Pancreas (tissue), 10 donors: ENCODE data around the gene RGS10. TPM values are rescaled to one million over a fixed set of nuclear protein-coding genes. Genes with fewer than 3 reads are reported as not detected.

Experiments
- ATAC-seq, 4 donors: fragments of 200-7000 bp; cut with Tn5 transposase; one replicate each; pipeline versions ENCODE4 v1.8.0 to v1.9.1; 2020; ENCODE audit warnings: mild to moderate bottlenecking in 4 of 4, moderate library complexity in 4 of 4
- DNase-seq, 6 donors: peaks; one replicate each; pipeline ENCODE4 v3.0.0-alpha.2; 2020
- FAIRE-seq: peaks from 2 replicates; lab custom pipeline; 2012; peaks lifted over from hg19 to GRCh38; lab: Jason Lieb, UNC
- H3K27ac ChIP-seq, 4 donors: fragments of 200-600 bp; sonication (generic); 1 replicate in 3 of 4; 2 replicates in 1 of 4; pipeline versions ENCODE4 v1.5.0 to v1.8.0; 2020
- H3K27me3 ChIP-seq, 4 donors: fragments of 200-600 bp; one replicate each; pipeline ENCODE4 v1.8.0; 2021
- H3K36me3 ChIP-seq, 3 donors: fragments of 200-600 bp; sonication (generic) in 1 of 3; one replicate each; pipeline versions ENCODE4 v1.5.0 to v1.8.0; 2020 to 2021
- H3K4me1 ChIP-seq, 3 donors: fragments of 200-600 bp; one replicate each; pipeline ENCODE4 v1.8.0; 2021
- H3K4me3 ChIP-seq, 4 donors: fragments of 200-600 bp; sonication (generic) in 2 of 4; one replicate each; pipeline versions ENCODE4 v1.5.0 to v1.8.0; 2020 to 2021
- H3K9me3 ChIP-seq, 4 donors: fragments of 200-600 bp; one replicate each; pipeline ENCODE4 v1.8.0; 2021
- CTCF ChIP-seq, 4 donors: fragments of 200-600 bp; sonication (generic) in 3 of 4; IDR thresholded peaks; one replicate each; pipeline versions ENCODE4 v1.5.0 to v1.8.0; 2021; ENCODE audit warnings: antibody characterized with exemption in 4 of 4
- WGBS, 2 donors: extraction: QIAGEN DNeasy Blood & Tissue Kit; methylation state at CpG; one replicate each; pipeline ENCODE4 v1.1.7; 2013; 5-methylcytosine and 5-hydroxymethylcytosine counted together
- intact Hi-C, 3 donors: fragments of 100-400 bp; cut with DNase I; formaldehyde crosslinking; loops; one replicate each; pipeline versions ENCODE4 v1.11.1 to v1.14.2; 2022
- polyA plus RNA-seq, 2 donors: library from polyadenylated mRNA; stranded (reverse); fragments of 200-250 nt; gene quantifications; one replicate each; pipeline ENCODE4 v1.2.3, GENCODE V29; 2013
- total RNA-seq, 6 donors: library from RNA; stranded (reverse); fragmentation: NEBNext Ultra II Directional in 4 of 6; extraction: Animal tissue kit (Norgen Biotek cat#: 25700) in 4 of 6; gene quantifications; one replicate each; pipeline versions ENCODE4 v1.2.1 to v1.2.4, GENCODE V29; 2021 to 2023
- donor health status: healthy with polysubstance abuse.
- donor health status: DM: no; HTN: no; CAD: no; lungs with moderate emphysema.
- donor health status: DM: no; HTN: no; CAD: no.
- donor health status: control.
- donor health status: control.
- donor health status: Bipolar disorder and iron deficiency.
- donor health status: DM: yes; HTN: yes; CAD: no.
- donor health status: DM: no; HTN: no; CAD: no.
- donor health status: DM: no; HTN: no; CAD: no.
- donor health status: DM: yes; HTN: yes; CAD: no.

The RGS10 gene
- total and polyA plus RNA-seq, 8 donors: 0.42 to 15.9 (median 4.4) TPM

DNA sequence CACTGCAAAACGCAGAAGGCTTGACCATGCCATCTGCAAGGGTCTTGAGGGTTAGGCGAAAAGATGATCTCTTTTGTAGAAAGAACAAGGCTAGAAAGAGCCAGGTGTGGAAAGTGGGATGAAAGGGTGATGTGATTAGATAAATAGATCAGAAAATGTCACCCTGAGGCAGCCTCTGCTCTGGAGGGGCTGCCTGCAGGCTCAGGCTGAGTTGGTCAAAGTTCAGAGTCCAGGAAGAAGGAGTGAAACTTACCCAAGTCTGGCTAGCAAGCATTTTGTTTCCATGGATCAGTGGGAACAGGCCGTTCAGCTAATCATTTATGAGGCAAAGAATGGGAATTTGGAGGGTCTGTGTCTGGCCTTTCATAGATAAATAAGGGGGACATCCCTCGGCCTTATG, 79.7 kb downstream of the RGS10 start:
- H3K4me1 ChIP-seq: no peaks in the 10 kb centered on the region
- FAIRE-seq (no peak), DNase-seq (no peak), ATAC-seq (no peak)
- no peak overlapping the region for H3K27ac ChIP-seq
- H3K9me3 ChIP-seq: no peaks in the 10 kb centered on the region
- 87 to 93% methylated on average over 4 of the region's 4 CpGs for WGBS, 2 donors
- no peak for TF ChIP-seq CTCF (IDR thresholded peaks at IDR 0.05)
- intact Hi-C loops: no loop called here
- no peak overlapping the region for H3K4me3 ChIP-seq
- no peaks in the 10 kb centered on the region for H3K36me3 ChIP-seq
- H3K27me3 ChIP-seq: no peaks in the 10 kb centered on the region

GRCh38 chr10:119461923-119462322, 80.6 kb downstream of the RGS10 start:
- Histone ChIP-seq H3K4me3 (no peak overlapping the region), H3K27me3 (no peaks in the 10 kb centered on the region), H3K9me3 (no peaks in the 10 kb centered on the region), H3K36me3 (no peaks in the 10 kb centered on the region), H3K4me1 (no peaks in the 10 kb centered on the region), H3K27ac (no peak overlapping the region)
- FAIRE-seq: no peak
- TF ChIP-seq CTCF (IDR thresholded peaks at IDR 0.05): no peak
- intact Hi-C loops: no loop called here
- no peak for DNase-seq
- no peak for ATAC-seq
- WGBS, 2 donors: 80 to 84% methylated on average over 2 of the region's 2 CpGs

DNA sequence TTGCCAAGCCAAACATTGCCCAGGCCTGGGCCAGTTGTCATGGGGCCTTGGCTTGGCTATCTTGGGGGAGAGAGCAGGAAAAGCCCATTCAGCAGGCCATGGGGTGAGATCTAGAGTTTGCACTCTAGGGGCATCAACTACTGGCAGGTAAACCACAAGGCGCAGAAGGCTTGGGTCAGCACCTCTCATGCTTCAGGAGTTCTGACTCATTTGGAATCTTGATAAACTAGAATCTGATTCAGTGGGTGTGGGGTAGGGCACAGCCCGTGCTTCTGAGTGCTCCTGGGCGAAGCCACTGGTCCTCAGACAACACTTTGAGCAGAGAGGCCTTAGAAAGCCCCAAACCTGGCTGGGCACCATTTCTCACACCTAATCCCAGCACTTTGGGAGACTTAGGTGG, 81.1 kb downstream of the RGS10 start:
- FAIRE-seq (no peak), ATAC-seq (peak in 1 of 4 donors; percentile 27)
- intact Hi-C loops: no loop called here

DNA sequence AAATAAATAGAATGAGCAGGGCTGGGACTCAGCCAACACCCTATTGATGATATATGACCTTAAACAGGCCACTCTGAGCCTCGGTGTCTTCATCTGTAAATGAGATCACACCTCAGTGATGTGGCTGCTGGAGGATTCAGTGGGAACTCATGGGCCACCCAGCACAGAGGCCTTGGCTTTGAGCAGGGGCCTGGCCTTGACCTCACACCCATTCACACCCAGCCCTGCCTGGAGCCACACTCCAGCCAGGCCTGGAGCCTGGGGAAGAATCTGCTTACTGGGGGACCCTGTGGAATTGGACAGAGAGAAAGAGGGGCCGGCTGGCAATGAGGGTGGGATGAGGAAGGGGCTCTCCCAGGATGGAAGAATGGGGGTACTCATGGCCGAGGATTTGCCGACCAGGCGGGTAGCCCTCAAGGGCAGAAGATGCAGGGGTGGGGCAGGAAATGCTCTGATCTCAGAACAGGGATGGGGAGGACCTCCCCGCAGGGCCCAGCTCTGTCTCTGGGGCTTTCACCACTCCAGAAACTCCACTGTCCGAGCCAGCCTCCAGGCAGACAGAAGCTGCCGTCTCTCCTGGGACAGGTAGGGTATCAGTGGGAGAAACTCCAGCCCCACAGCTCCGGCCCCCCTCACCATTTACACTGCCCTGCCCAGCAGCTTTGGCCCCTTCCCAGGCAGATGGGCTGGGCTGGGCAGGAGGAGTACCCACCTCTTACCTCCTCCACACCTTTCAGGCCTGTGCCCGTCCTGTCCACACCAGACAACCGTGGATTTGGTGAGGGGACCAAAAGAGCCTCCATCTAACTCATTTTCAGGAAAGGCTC, 81.9 kb downstream of the RGS10 start:
- ATAC-seq (no peak), DNase-seq (no peak), FAIRE-seq (no peak)
- H3K9me3 ChIP-seq: no peaks in the 10 kb centered on the region
- intact Hi-C loops: no loop called here
- H3K27me3 ChIP-seq: no peaks in the 10 kb centered on the region
- H3K4me1 ChIP-seq: no peaks in the 10 kb centered on the region
- H3K27ac ChIP-seq: no peak overlapping the region
- no peak for TF ChIP-seq CTCF (IDR thresholded peaks at IDR 0.05)
- no peaks in the 10 kb centered on the region for H3K36me3 ChIP-seq
- no peak overlapping the region for H3K4me3 ChIP-seq
- 90 to 92% methylated on average over 7 to 11 of the region's 11 CpGs for WGBS, 2 donors

More for the DNA sequence above, 81.1 kb downstream of the RGS10 start:
- DNase-seq: no peak
- H3K36me3 ChIP-seq: no peaks in the 10 kb centered on the region
- WGBS, 2 donors: 95 to 97% methylated on average over 3 of the region's 3 CpGs
- H3K27me3 ChIP-seq: no peaks in the 10 kb centered on the region
- H3K4me3 ChIP-seq: no peak overlapping the region
- no peak for TF ChIP-seq CTCF (IDR thresholded peaks at IDR 0.05)
- H3K4me1 ChIP-seq: no peaks in the 10 kb centered on the region
- H3K27ac ChIP-seq: no peak overlapping the region
- no peaks in the 10 kb centered on the region for H3K9me3 ChIP-seq

- H3K27ac ChIP-seq: no peak overlapping the region
- H3K4me3 ChIP-seq: no peak overlapping the region
- intact Hi-C loops: no loop called here
- DNase-seq: no peak
- no peak for TF ChIP-seq CTCF (IDR thresholded peaks at IDR 0.05)
- ATAC-seq: no peak
- no peaks in the 10 kb centered on the region for H3K27me3 ChIP-seq
- no peak for FAIRE-seq
- 89 to 91% methylated on average over 17 of the region's 17 CpGs for WGBS, 2 donors
- no peaks in the 10 kb centered on the region for H3K9me3 ChIP-seq
- no peaks in the 10 kb centered on the region for H3K4me1 ChIP-seq
- no peaks in the 10 kb centered on the region for H3K36me3 ChIP-seq
Measured at GRCh38 chr10:119459681-119460340, 82.7 kb downstream of the RGS10 start.
